A549 (cell line): ENCODE data around the gene REV1. TPM values are rescaled to one million over a fixed set of nuclear protein-coding genes. Genes with fewer than 3 reads are reported as not detected.

Experiments
- ATAC-seq, 2 experiments: fragments of 200-7000 bp in 1 of 2; fragments of >200 bp in 1 of 2; cut with Nextera tagmentation in 1 of 2; cut with Tn5 transposase in 1 of 2; 3 replicates each; pipeline versions ENCODE4 v1.8.0 to v1.9.1; 2018 to 2020; ENCODE audit warnings: mild to moderate bottlenecking in 1 of 2, moderate library complexity in 1 of 2
- CTCF ChIA-PET: fragments of 300-600 bp; sonication (Branson Sonifier 250); formaldehyde crosslinking; extraction: SDS; loops from one replicate; lab custom pipeline; 2021; ENCODE audit warnings: antibody characterized with exemption, inconsistent platforms; lab: Yijun Ruan, JAX
- POLR2A ChIA-PET: fragments of 350-600 bp; formaldehyde crosslinking; extraction: SDS; loops from one replicate; lab custom pipeline; 2021; ENCODE audit warnings: antibody characterized with exemption, inconsistent platforms; lab: Yijun Ruan, JAX
- DNase-seq, 2 experiments: peaks; one replicate each; pipeline versions ENCODE4 v3.0.0 to v3.0.0-alpha.2; 2011 to 2016; ENCODE audit warnings: low read depth in 1 of 2, low spot score in 1 of 2
- FAIRE-seq: peaks from 2 replicates; lab custom pipeline; 2011; peaks lifted over from hg19 to GRCh38; lab: Jason Lieb, UNC
- H3K27ac ChIP-seq, 2 experiments: fragments of >200 bp; sonication (Bioruptor Twin); formaldehyde crosslinking; 3 replicates each; pipeline ENCODE4 v1.5.1; 2016 to 2017
- H3K4me1 ChIP-seq: fragments of >200 bp; sonication (Bioruptor Twin); formaldehyde crosslinking; 3 replicates; pipeline ENCODE4 v1.6.1; 2016
- H3K4me2 ChIP-seq: fragments of >200 bp; sonication (Bioruptor Twin); formaldehyde crosslinking; 3 replicates; pipeline ENCODE4 v1.6.1; 2016
- H3K4me3 ChIP-seq: fragments of >200 bp; sonication (Bioruptor Twin); formaldehyde crosslinking; 3 replicates; pipeline ENCODE4 v1.5.1; 2016
- H3K9me3 ChIP-seq: fragments of >200 bp; sonication (Bioruptor Twin); formaldehyde crosslinking; 3 replicates; pipeline ENCODE4 v1.6.1; 2016
- CBX8 ChIP-seq: fragments of 200-600 bp; sonication (generic); IDR thresholded peaks from 2 replicates; pipeline ENCODE4 v1.6.1; 2016
- EHMT2 ChIP-seq: fragments of 200-600 bp; sonication (generic); IDR thresholded peaks from 2 replicates; pipeline ENCODE4 v1.6.1; 2016; ENCODE audit warnings: antibody characterized with exemption, low read depth, mild to moderate bottlenecking, moderate library complexity
- ELK1 ChIP-seq: fragments of 150-350 bp; IDR thresholded peaks from 2 replicates; pipeline ENCODE4 v1.6.1; 2014; ENCODE audit warnings: low read depth, mild to moderate bottlenecking, low read length
- ESRRA ChIP-seq: fragments of 150-350 bp; IDR thresholded peaks from 2 replicates; pipeline ENCODE4 v1.6.1; 2014; ENCODE audit warnings: mild to moderate bottlenecking, low read length, borderline replicate concordance
- FOSL2 ChIP-seq, 2 experiments: fragments of 450-650 bp in 1 of 2; fragments of >200 bp in 1 of 2; sonication (Bioruptor Twin) in 1 of 2; formaldehyde crosslinking; IDR thresholded peaks; 2 replicates each; pipeline versions ENCODE4 v1.5.0 to v1.6.1; 2016 to 2020; ENCODE audit warnings: mild to moderate bottlenecking in 1 of 2, moderate library complexity in 1 of 2
- FOXS1 ChIP-seq: fragments of 250-450 bp; sonication (Bioruptor Pico); IDR thresholded peaks from 2 replicates; pipeline ENCODE4 v1.5.0; 2020; ENCODE audit warnings: mild to moderate bottlenecking, moderate library complexity
- HMGXB4 ChIP-seq: fragments of 250-450 bp; sonication (Bioruptor Pico); IDR thresholded peaks from 2 replicates; pipeline ENCODE4 v1.5.0; 2021; ENCODE audit warnings: mild to moderate bottlenecking, moderate library complexity, borderline replicate concordance
- JUN ChIP-seq, 2 experiments: fragments of >200 bp; sonication (Bioruptor Twin); formaldehyde crosslinking; IDR thresholded peaks; 2 replicates in 1 of 2; 3 replicates in 1 of 2; pipeline ENCODE4 v1.6.1; 2016 to 2017
- KDM1A ChIP-seq: fragments of 200-600 bp; sonication (generic); IDR thresholded peaks from 2 replicates; pipeline ENCODE4 v1.6.1; 2016; ENCODE audit warnings: low read depth, mild to moderate bottlenecking
- MAZ ChIP-seq: fragments of 150-350 bp; IDR thresholded peaks from 2 replicates; pipeline ENCODE4 v1.6.1; 2014; ENCODE audit warnings: antibody characterized with exemption, low read depth, low read length, borderline replicate concordance
- NFE2L2 ChIP-seq: fragments of 150-350 bp; conservative IDR thresholded peaks from 2 replicates; pipeline ENCODE4 v1.6.1; 2014; ENCODE audit warnings: low read length
- PHF8 ChIP-seq: fragments of 200-600 bp; sonication (generic); IDR thresholded peaks from 2 replicates; pipeline ENCODE4 v1.6.1; 2016; ENCODE audit warnings: low read depth, mild to moderate bottlenecking, antibody characterized with exemption, moderate library complexity, borderline replicate concordance
- POLR2A ChIP-seq: IDR thresholded peaks from 2 replicates; pipeline ENCODE4 v1.6.1; 2012; ENCODE audit warnings: mild to moderate bottlenecking, low read length
- RFX5 ChIP-seq: fragments of 450-650 bp; IDR thresholded peaks from 2 replicates; pipeline ENCODE4 v1.7.1; 2014; ENCODE audit warnings: antibody characterized with exemption, mild to moderate bottlenecking, moderate library complexity
- SMC3 ChIP-seq: fragments of >200 bp; sonication (Bioruptor Twin); formaldehyde crosslinking; IDR thresholded peaks from 3 replicates; pipeline ENCODE4 v1.6.1; 2018; ENCODE audit warnings: inconsistent platforms
- SREBF2 ChIP-seq: fragments of 450-650 bp; IDR thresholded peaks from 2 replicates; pipeline ENCODE4 v1.6.1; 2014; ENCODE audit warnings: mild to moderate bottlenecking, moderate library complexity
- TP53 ChIP-seq: fragments of 250-450 bp; sonication (Bioruptor Pico); IDR thresholded peaks from 2 replicates; pipeline ENCODE4 v1.5.0; 2021; ENCODE audit warnings: mild to moderate bottlenecking, moderate library complexity
- ZSCAN20 ChIP-seq: fragments of 250-450 bp; sonication (Bioruptor Pico); IDR thresholded peaks from 2 replicates; pipeline ENCODE4 v1.8.0; 2022; ENCODE audit warnings: mild to moderate bottlenecking, moderate library complexity
- WGBS: methylation state at CpG from one replicate; pipeline ENCODE4 v1.1.6; 2017; ENCODE audit errors: missing lambda C conversion rate; 5-methylcytosine and 5-hydroxymethylcytosine counted together
- polyA plus RNA-seq, 4 experiments: library from polyadenylated mRNA; depleted of rRNA in 3 of 4; stranded (reverse); fragments of >200 nt; fragmentation: RNase III in 1 of 4; extraction: RNeasy Plus Mini Kit Qiagen cat#74134 plus additional on column Dnase treatment in 1 of 4; gene quantifications; 2 replicates in 3 of 4; 3 replicates in 1 of 4; pipeline ENCODE4 v1.2.3, GENCODE V29; 2011 to 2017
- TF ChIP-seq, protein P1 (sequence below): fragments of >200 bp; sonication (Bioruptor Twin); formaldehyde crosslinking; IDR thresholded peaks from 3 replicates; pipeline ENCODE4 v1.5.1; 2016

The REV1 gene
- polyA plus RNA-seq, 2 of the 4 experiments (the other 2 are of a cell fraction): 12.8 to 36.2 TPM

DNA sequence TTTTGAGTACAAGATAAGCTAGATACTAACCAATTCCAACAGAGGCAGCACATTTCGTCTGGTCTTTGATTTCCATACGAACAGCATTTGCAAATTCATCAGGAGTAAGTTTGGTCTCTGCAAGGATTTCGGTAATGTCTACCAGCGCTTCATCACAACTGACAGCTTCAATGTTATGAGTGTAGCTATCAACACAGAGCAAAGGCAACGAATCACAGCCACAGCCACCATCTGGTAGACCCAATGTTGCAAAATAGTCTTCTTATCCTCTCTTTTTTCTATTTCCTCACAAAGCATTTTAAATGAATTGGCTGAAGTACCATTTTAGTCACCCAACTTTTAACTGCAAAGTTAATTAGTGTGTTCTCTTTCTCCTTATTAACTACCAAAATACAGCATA, 68.3 kb downstream of the REV1 start:
- POLR2A ChIA-PET: no interaction called here
- TF ChIP-seq KDM1A (no peak), NFE2L2 (no peak), PHF8 (no peak), CBX8 (no peak), RFX5 (no peak), ZSCAN20 (CRISPR knock-in tag) (no peak), HMGXB4 (CRISPR knock-in tag) (no peak), SREBF2 (no peak), SMC3 (no peak), ELK1 (no peak), ESRRA (no peak), MAZ (no peak), POLR2A (no peak)
- TF ChIP-seq, all 56 proteins: peak for 0
- no peak overlapping the region for H3K4me2 ChIP-seq
- H3K4me3 ChIP-seq: no peak overlapping the region
- H3K27ac ChIP-seq: no peak overlapping the region
- no peak for FAIRE-seq
- WGBS: 93% methylated on average over 5 of the region's 5 CpGs
- no peaks in the 10 kb centered on the region for H3K9me3 ChIP-seq
- DNase-seq: no peak
- ATAC-seq: no peak
- CTCF ChIA-PET: interaction anchor here (1.4 to 2.2 kb wide), 3 partner anchors 12 to 69 kb away, joined by 3 to 6 read pairs (median 6); partner anchors contain the start of gene REV1
- peaks cover 18% of the 10 kb centered on the region for H3K4me1 ChIP-seq

GRCh38 chr2:99420751-99421299, 69.0 kb downstream of the REV1 start:
- H3K27ac ChIP-seq: peak overlapping the region in 1 of 2 experiments; percentile 65; a peak in 2 of 6 replicates
- WGBS: 80% methylated on average over 5 of the region's 5 CpGs
- FAIRE-seq: no peak
- H3K4me2 ChIP-seq: peak overlapping the region; percentile 34; the same call in 1 of the 3 replicates
- no peak for TF ChIP-seq MAZ
- TF ChIP-seq FOXS1: no peak
- peaks cover 18% of the 10 kb centered on the region for H3K4me1 ChIP-seq
- H3K9me3 ChIP-seq: no peaks in the 10 kb centered on the region
- H3K4me3 ChIP-seq: no peak overlapping the region
- peak in 1 of 2 experiments; percentile 40; a peak in 3 of 6 replicates for ATAC-seq
- ChIA-PET CTCF (interaction anchor here (1.4 to 2.2 kb wide), 4 partner anchors 9 to 70 kb away, joined by 3 to 8 read pairs (median 6); partner anchors contain the start of gene REV1), POLR2A (no interaction called here)
- DNase-seq: no peak

- FAIRE-seq (no peak), DNase-seq (no peak)
- CTCF ChIA-PET: interaction anchor here (1.4 to 2.2 kb wide), 3 partner anchors 8 to 70 kb away, joined by 6 to 8 read pairs (median 6); partner anchors contain the start of gene REV1
Observed at GRCh38 chr2:99420031-99420430, 69.8 kb downstream of the REV1 start.

More at GRCh38 chr2:99420031-99420430, 69.8 kb downstream of the REV1 start:
- Histone ChIP-seq H3K9me3 (no peaks in the 10 kb centered on the region), H3K4me2 (peak overlapping the region; percentile 34; the same call in 1 of the 3 replicates), H3K4me3 (no peak overlapping the region), H3K27ac (peak overlapping the region in 1 of 2 experiments; percentile 65; a peak in 3 of 6 replicates), H3K4me1 (peaks cover 18% of the 10 kb centered on the region)
- no peak for TF ChIP-seq JUN (IDR thresholded peaks at IDR 0.05)
- TF ChIP-seq ESRRA: no peak
- no peak for TF ChIP-seq NFE2L2
- TF ChIP-seq, protein P1, sequence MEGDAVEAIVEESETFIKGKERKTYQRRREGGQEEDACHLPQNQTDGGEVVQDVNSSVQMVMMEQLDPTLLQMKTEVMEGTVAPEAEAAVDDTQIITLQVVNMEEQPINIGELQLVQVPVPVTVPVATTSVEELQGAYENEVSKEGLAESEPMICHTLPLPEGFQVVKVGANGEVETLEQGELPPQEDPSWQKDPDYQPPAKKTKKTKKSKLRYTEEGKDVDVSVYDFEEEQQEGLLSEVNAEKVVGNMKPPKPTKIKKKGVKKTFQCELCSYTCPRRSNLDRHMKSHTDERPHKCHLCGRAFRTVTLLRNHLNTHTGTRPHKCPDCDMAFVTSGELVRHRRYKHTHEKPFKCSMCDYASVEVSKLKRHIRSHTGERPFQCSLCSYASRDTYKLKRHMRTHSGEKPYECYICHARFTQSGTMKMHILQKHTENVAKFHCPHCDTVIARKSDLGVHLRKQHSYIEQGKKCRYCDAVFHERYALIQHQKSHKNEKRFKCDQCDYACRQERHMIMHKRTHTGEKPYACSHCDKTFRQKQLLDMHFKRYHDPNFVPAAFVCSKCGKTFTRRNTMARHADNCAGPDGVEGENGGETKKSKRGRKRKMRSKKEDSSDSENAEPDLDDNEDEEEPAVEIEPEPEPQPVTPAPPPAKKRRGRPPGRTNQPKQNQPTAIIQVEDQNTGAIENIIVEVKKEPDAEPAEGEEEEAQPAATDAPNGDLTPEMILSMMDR: no peak
- no peak for TF ChIP-seq MAZ
- TF ChIP-seq SMC3: no peak
- TF ChIP-seq EHMT2: no peak
- no peak for TF ChIP-seq TP53
- no peak for TF ChIP-seq ELK1
- no peak for TF ChIP-seq FOSL2 (IDR thresholded peaks at IDR 0.05)
- no peak for TF ChIP-seq FOSL2 (CRISPR knock-in tag; IDR thresholded peaks at IDR 0.05)
- 31% methylated on average over 1 of the region's 1 CpG for WGBS
- peak; percentile 64 to 72; a peak in 5 of 6 replicates for ATAC-seq
- POLR2A ChIA-PET: no interaction called here
